ENCODE measurements around the gene SLC7A1. TPM values are rescaled to one million over a fixed set of nuclear protein-coding genes. Genes with fewer than 3 reads are reported as not detected.

Gene SLC7A1
- total RNA-seq, 1 experiment from 2014 or later = 9.8 TPM

- DNase-seq (ENCODE audit: low spot score) = no peak
These were observed 93.0 kb downstream of the SLC7A1 start for GRCh38 chr13:29502391-29503008.

DNA sequence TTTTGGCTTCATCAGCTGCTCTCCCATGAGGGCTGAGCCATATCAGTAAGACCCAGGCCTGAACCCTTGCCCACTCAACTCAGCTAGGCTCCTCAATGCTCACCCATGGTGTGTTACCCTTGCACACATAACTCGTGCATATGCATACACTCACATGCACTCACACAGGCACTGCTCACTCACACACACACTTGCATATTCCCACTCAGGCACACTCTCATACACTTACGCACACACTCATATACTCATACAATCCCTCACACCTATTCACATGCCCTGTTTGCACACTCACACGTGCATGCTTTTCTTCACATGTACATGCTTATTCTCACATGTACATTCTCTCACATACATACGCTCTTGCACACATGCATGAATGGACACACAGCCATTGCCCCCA is 93.8 kb downstream of the SLC7A1 start:
- in situ Hi-C loops (cut with HindIII; ENCODE audit: low sequenced_read_pairs) = no loop called here
- no peak for DNase-seq (ENCODE audit: low spot score)

More at GRCh38 chr13:29502391-29503008, 93.0 kb downstream of the SLC7A1 start:
- in situ Hi-C loops (cut with HindIII; ENCODE audit: low sequenced_read_pairs) = no loop called here

- DNase-seq (ENCODE audit: low spot score) = no peak
- in situ Hi-C loops (cut with HindIII; ENCODE audit: low sequenced_read_pairs) = no loop called here
These were observed 95.1 kb downstream of the SLC7A1 start for GRCh38 chr13:29500386-29500785.

DNA sequence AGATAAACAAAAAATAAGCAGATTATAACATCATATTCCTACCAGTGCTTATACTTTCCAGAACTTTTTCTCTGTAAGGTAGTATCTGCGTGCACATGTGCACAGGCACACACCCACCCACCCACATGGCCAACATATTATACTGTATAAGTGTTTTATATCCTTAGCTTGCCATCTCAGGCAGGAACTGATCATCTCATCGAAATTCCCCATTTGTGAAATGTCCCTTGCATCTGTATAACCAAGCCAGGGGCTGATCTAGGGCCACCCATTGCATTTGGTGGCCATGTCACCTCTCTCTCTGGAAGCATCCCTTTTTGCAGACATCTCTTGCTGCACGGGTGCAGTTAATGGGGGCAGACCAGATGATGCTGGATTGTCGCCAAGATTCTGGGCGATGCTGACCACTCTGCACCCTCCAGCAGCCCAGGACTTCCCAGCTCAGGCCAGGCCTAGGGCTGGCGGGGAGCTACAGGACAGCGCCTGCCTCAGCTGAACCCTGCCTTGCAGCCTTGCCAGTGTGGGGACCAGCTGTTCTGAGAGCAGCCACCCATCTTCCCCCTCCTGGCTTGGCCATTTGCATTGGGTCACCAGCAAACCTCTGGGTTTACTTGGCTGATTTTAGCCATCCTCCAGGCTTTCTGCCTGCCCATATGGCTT is 95.9 kb downstream of the SLC7A1 start:
- no peak for DNase-seq (ENCODE audit: low spot score)
- in situ Hi-C loops (cut with HindIII; ENCODE audit: low sequenced_read_pairs) = no loop called here

DNA sequence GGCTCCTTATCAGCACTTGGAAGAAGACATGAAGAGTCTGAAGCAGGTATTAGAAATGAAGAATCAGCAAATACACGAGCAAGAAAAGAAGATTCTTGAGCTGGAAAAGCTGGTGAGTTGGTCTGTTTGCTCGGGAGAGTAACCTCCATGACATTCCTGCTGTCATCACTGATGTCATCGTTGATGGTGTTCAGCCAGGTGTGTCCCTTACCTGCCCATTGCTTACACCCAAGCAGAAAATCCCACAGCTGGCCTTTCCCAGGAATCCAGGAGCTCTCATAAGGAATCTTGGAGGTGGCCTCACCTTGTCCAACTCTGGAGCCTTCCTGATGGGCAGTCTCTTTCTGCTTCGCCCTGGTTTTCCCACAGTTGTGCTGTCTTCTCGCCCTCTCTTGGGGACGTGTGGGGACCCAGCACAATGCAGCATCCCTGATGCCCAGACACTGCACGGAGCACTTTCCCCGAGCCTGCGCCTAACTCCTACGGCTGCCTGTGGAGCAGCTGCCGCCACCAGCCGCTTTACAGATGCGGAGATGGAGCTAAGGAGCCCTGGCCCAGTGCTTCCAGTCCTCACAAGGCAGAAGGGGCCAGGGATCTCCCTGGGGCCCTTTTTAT is 97.0 kb downstream of the SLC7A1 start:
- in situ Hi-C loops (cut with HindIII; ENCODE audit: low sequenced_read_pairs) = no loop called here
- DNase-seq (ENCODE audit: low spot score) = no peak

DNA sequence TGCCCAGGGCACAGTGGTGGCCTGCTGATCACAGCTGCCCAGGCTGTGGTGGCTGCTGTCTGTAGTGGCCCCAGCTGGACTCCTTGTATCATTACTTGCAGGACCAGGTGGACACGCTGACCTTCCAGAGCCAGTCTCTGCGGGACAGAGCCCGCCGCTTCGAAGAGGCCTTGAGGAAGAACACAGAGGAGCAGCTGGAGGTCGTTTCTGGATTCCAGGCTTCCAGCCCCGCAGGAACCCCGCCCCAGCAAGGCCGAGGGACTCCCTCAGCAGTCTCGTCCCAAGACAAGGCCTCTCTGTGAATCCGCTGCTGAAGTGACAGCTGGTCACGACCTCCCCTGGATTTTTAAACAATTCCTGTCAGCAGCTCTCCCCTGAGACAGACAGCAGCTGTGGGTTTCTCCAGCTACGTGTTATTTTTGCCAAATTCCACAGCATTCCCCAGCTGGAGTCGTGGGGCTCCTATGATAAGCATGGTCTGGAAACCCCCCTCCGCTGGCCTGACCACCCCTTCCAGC is 98.3 kb downstream of the SLC7A1 start:
- in situ Hi-C loops (cut with HindIII; ENCODE audit: low sequenced_read_pairs) = no loop called here
- DNase-seq (ENCODE audit: low spot score) = no peak

- in situ Hi-C loops (cut with HindIII; ENCODE audit: low sequenced_read_pairs) = no loop called here
- DNase-seq (ENCODE audit: low spot score) = peak; percentile 84
These were observed 99.2 kb downstream of the SLC7A1 start for GRCh38 chr13:29496241-29496712.

DNA sequence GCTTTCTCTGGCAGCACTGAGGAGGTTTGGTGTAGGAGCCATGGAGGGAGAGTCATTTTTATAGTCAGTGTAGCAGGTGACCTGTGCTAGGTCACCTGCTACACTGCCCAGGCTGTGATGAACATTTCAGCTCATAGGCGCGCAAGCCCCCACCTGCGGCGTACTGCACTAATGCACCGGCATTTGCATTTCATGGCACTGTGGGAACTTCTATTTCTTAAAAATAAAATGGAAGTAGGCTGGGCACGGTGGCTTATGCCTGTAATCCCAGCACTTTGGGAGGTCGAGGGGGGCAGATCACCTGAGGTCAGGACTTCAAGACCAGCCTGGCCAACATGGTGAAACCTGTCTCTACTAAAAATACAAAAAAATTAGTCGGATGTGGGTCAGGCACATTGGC is 101.0 kb downstream of the SLC7A1 start:
- no peak for DNase-seq (ENCODE audit: low spot score)
- in situ Hi-C loops (cut with HindIII; ENCODE audit: low sequenced_read_pairs) = no loop called here

- peak; percentile 47 for DNase-seq (ENCODE audit: low spot score)
- in situ Hi-C loops (cut with HindIII; ENCODE audit: low sequenced_read_pairs) = no loop called here
These were observed 101.7 kb downstream of the SLC7A1 start for GRCh38 chr13:29493796-29494195.

DNA sequence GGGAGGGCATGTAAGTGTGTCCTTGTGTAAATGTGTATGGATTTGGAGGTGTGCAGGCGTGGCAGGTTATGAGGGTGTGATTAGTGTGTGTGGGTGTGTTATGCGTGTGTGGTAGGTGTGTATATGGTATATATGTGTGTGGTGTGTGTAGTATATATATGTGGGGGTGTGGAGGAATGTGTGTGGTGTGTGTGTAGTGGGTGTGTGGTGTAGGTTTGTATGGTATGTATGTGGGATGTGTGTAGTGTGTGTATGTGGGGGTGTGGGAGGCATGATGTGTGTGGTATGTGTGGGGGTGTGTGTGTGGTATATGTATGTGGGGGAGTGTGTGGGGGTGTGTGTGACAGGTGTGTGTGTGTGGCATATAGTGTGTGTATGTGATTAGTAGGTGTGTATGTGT is 104.2 kb downstream of the SLC7A1 start:
- DNase-seq (ENCODE audit: low spot score) = no peak
- in situ Hi-C loops (cut with HindIII; ENCODE audit: low sequenced_read_pairs) = no loop called here

- in situ Hi-C loops (cut with HindIII; ENCODE audit: low sequenced_read_pairs) = no loop called here
- no peak for DNase-seq (ENCODE audit: low spot score)
These were observed 105.0 kb downstream of the SLC7A1 start for GRCh38 chr13:29490561-29490885.

DNA sequence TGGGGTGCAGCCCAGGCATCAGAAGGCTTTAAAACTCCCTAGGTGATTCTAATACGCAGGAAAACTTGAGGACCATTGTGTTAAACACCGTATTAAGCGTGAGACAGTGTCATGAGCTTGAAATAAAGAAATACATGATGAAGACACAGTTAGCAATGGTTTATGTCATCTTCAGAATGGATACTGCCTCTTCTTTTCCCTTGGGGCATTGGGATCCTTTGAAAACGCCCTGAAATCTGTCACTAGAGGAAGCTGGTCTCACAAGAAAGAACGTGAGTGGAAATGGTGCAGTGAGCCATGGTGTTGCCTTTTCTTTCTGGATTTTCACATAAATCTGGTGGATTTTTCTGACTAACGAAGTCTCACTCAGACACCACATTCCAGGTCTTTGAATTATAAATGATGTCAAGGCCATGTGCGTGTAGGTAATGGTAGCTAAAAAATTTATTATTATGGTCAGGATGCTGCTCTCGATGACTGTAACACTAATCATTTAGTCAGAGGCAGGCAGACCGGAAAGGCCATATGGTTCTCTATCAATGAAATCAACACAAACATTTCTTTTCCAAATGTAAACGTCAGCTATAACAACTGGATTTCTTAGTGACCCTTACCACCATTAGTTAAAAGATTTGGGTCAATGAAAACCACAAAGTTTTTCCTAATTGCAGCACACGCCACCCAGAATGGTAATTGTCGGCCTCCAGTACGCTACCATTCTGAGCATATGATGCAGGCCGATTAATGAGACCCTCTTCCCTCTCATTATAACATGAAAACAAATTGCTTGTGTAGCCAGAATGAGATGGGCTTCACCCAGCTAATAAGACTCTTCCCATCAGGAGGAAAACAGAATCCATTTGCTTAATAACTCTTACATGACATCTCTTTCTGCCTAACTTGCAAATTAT is 105.6 kb downstream of the SLC7A1 start:
- no peak for DNase-seq (ENCODE audit: low spot score)
- in situ Hi-C loops (cut with HindIII; ENCODE audit: low sequenced_read_pairs) = no loop called here

DNA sequence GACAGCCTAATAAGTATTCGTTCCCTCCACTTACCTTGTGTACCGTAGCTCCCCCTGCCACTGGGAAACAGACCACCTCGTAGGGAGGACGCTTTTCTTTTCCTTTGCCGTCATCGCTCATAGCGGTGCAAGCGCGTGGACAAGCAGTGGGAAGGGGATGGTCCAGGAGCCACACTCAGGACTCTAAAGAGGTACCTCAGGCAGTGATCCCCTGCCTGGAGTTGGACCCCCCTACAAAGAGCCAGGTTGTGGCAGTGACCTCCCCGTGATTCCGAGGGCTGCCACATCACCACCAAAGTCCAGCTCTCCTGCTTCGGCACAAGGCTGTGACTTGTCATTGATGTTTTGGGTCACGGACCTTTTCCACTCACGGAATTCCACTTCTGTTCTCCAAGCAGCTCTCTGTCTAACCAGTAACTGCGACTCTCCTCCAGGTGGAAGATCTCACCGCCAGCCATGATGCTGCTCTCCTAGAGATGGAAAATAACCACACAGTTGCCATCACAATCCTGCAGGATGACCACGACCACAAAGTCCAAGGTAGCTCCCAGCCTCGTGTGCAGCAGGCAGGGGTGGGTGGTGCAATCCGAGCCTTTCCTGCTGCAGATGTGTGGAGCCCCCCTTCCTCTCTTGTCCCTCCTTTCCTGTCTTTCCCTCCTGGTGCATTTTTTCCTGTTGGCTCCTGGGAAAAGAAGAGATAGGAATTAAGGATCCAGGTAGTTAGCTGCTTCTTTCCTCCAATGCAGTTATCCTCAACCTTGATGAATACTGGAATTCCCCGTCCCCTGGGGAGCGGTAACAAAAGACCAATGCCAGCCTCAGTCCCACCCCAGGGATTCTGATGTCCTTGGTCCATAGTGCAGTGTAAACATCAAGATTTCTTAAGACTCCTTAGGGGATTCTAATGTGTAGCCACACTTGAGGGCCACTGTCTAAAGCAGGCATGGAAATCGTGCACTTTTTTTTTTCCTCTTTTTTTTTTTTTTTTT is 107.7 kb downstream of the SLC7A1 start:
- in situ Hi-C loops (cut with HindIII; ENCODE audit: low sequenced_read_pairs) = no loop called here
- no peak for DNase-seq (ENCODE audit: low spot score)

GRCh38 chr13:29486551-29486950 is 108.9 kb downstream of the SLC7A1 start:
- in situ Hi-C loops (cut with HindIII; ENCODE audit: low sequenced_read_pairs) = no loop called here

DNA sequence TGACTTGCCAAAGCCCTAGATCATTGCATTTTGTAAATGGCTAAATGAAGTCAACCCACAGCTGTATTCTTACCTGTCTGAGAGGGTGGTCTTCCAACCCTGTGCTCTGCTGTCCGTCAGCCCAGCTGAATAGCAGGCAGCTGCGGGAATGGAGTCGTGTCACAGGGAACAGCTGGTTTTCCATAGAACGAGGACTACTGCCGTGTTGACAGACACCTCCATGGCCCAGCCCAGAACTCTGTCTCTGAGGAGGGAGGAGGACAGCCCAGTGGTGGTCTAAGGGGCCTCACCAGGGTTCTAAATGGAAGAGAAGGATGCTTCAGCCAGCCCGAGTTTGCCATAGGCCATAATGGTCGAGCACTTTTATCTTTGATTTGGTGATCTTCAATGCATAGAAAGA is 110.7 kb downstream of the SLC7A1 start:
- in situ Hi-C loops (cut with HindIII; ENCODE audit: low sequenced_read_pairs) = no loop called here
- DNase-seq (ENCODE audit: low spot score) = no peak

More at GRCh38 chr13:29486551-29486950, 108.9 kb downstream of the SLC7A1 start:
- DNase-seq (ENCODE audit: low spot score) = no peak

DNA sequence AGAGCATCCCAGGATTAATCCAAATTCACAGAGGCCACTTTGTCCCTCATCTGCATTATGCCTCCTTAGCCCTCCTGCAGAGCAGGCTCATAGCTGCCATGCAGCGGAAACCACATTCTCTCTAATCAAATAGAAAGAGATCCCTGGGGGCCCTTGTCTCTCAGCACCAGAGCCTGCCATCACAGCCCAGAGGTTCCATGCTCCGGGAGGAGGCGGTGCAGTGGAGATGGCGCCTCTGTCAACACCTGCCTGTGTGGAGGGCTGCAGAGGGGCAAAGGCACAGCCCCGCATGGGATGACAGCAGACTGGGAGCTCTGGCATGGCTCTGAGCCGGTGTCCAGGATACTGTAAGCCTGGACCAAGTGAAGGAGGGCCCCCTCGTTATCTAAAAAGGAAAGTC is 111.3 kb downstream of the SLC7A1 start:
- no peak for DNase-seq (ENCODE audit: low spot score)
- in situ Hi-C loops (cut with HindIII; ENCODE audit: low sequenced_read_pairs) = no loop called here

GRCh38 chr13:29483623-29484022 is 111.9 kb downstream of the SLC7A1 start:
- no peak for DNase-seq (ENCODE audit: low spot score)
- in situ Hi-C loops (cut with HindIII; ENCODE audit: low sequenced_read_pairs) = no loop called here

GRCh38 chr13:29483211-29483610 is 112.3 kb downstream of the SLC7A1 start:
- in situ Hi-C loops (cut with HindIII; ENCODE audit: low sequenced_read_pairs) = no loop called here

More at GRCh38 chr13:29483211-29483610, 112.3 kb downstream of the SLC7A1 start:
- DNase-seq (ENCODE audit: low spot score) = peak; percentile 69
